Mammary epithelial cell (primary cell): ENCODE data around the gene EPHA4.

Source experiments
- CTCF ChIP-seq, 2 donors: IDR thresholded peaks in 1 of 2; conservative IDR thresholded peaks in 1 of 2; 2 replicates each; pipeline ENCODE4 v1.5.1; 2011 to 2012; ENCODE audit warnings: inconsistent platforms in 2 of 2, low read length in 2 of 2, mild to moderate bottlenecking in 2 of 2, control low read depth in 1 of 2, low read depth in 1 of 2; ENCODE audit not compliant: insufficient read depth in 1 of 2; ENCODE audit errors: extremely low read depth in 1 of 2
- EZH2 ChIP-seq: IDR thresholded peaks from 2 replicates; pipeline ENCODE4 v1.6.1; 2012; ENCODE audit warnings: low read length, inconsistent platforms, borderline replicate concordance

GRCh38 chr2:221478485-221478863 is 93.6 kb downstream of the EPHA4 start:
- TF ChIP-seq CTCF (conservative IDR thresholded peaks at IDR 0.05 in 1 of 2, IDR thresholded peaks at IDR 0.05 in 1 of 2; ENCODE audit: extremely low read depth in 1 of 2, insufficient read depth in 1 of 2, low read depth in 1 of 2, low read length in 2 of 2) (peak in 1 of 2 donors; percentile 15), EZH2 (no peak)
